Neural crest cell (in vitro differentiated cells): Measurements from ENCODE around the gene ADGRL1. TPM values are rescaled to one million over a fixed set of nuclear protein-coding genes. Genes with fewer than 3 reads are reported as not detected.
A peak's percentile ranks its signal among the peaks of the same experiment; 100 is the strongest.

ENCODE experiments used
- DNase-seq: peaks from one replicate; pipeline ENCODE4 v3.0.0; 2021; ENCODE audit warnings: low read depth, mixed read lengths, low spot score
- H3K27ac Mint-ChIP-seq: one replicate; pipeline ENCODE4 v1.8.0; 2021; ENCODE audit warnings: mild to moderate bottlenecking, mixed read lengths; ENCODE audit not compliant: unreplicated experiment
- H3K27me3 Mint-ChIP-seq: 2 replicates; pipeline ENCODE4 v1.8.0; 2021; ENCODE audit warnings: low read depth, mild to moderate bottlenecking, mixed read lengths
- H3K36me3 Mint-ChIP-seq: 2 replicates; pipeline ENCODE4 v1.8.0; 2021; ENCODE audit warnings: low read depth, mild to moderate bottlenecking, mixed read lengths
- H3K4me1 Mint-ChIP-seq: 2 replicates; pipeline ENCODE4 v1.8.0; 2021; ENCODE audit warnings: mixed read lengths
- H3K4me3 Mint-ChIP-seq: one replicate; pipeline ENCODE4 v1.8.0; 2021; ENCODE audit warnings: mild to moderate bottlenecking, mixed read lengths
- H3K9me3 Mint-ChIP-seq: 2 replicates; pipeline ENCODE4 v1.8.0; 2021; ENCODE audit warnings: mixed read lengths
- CTCF ChIP-seq: fragments of 200-600 bp; sonication (generic); conservative IDR thresholded peaks from 2 replicates; pipeline ENCODE4 v1.5.0; 2021; ENCODE audit warnings: antibody characterized with exemption, mild to moderate bottlenecking
- total RNA-seq: library from RNA; stranded (reverse); gene quantifications from 2 replicates; pipeline ENCODE4 v1.2.1, GENCODE V29; 2021

Gene ADGRL1
- total RNA-seq, 1 donor from 2014 or later = 34.6 TPM

- no peak for TF ChIP-seq CTCF
- H3K36me3 Mint-ChIP-seq = no peaks in the 10 kb centered on the region
- peaks cover 7% of the 10 kb centered on the region for H3K4me1 Mint-ChIP-seq
- H3K9me3 Mint-ChIP-seq = no peaks in the 10 kb centered on the region
- H3K27me3 Mint-ChIP-seq = no peaks in the 10 kb centered on the region
- no peak for DNase-seq
- H3K27ac Mint-ChIP-seq = no peak overlapping the region
- H3K4me3 Mint-ChIP-seq = no peak overlapping the region
Observed at GRCh38 chr19:14162871-14163297, 43.1 kb downstream of the ADGRL1 start.

- no peak for TF ChIP-seq CTCF
- Mint-ChIP-seq H3K36me3 (no peaks in the 10 kb centered on the region), H3K27ac (peak overlapping the region; percentile 27), H3K9me3 (no peaks in the 10 kb centered on the region), H3K27me3 (no peaks in the 10 kb centered on the region), H3K4me3 (no peak overlapping the region), H3K4me1 (peaks cover 7% of the 10 kb centered on the region)
- no peak for DNase-seq
Observed at GRCh38 chr19:14161305-14161704, 44.7 kb downstream of the ADGRL1 start.

- H3K27ac Mint-ChIP-seq = no peak overlapping the region
- no peak for DNase-seq
Observed at GRCh38 chr19:14160017-14160703, 45.8 kb downstream of the ADGRL1 start.

GRCh38 chr19:14159059-14159458 is 46.9 kb downstream of the ADGRL1 start:
- no peak for TF ChIP-seq CTCF
- H3K27me3 Mint-ChIP-seq = no peaks in the 10 kb centered on the region
- H3K27ac Mint-ChIP-seq = no peak overlapping the region
- H3K4me1 Mint-ChIP-seq = peaks cover 4% of the 10 kb centered on the region
- no peaks in the 10 kb centered on the region for H3K9me3 Mint-ChIP-seq
- no peak for DNase-seq
- no peak overlapping the region for H3K4me3 Mint-ChIP-seq
- H3K36me3 Mint-ChIP-seq = no peaks in the 10 kb centered on the region

More at GRCh38 chr19:14160017-14160703, 45.8 kb downstream of the ADGRL1 start:
- Mint-ChIP-seq H3K9me3 (no peaks in the 10 kb centered on the region), H3K27me3 (no peaks in the 10 kb centered on the region), H3K4me3 (no peak overlapping the region), H3K4me1 (peaks cover 7% of the 10 kb centered on the region), H3K36me3 (no peaks in the 10 kb centered on the region)
- no peak for TF ChIP-seq CTCF

GRCh38 chr19:14158276-14159023 is 47.5 kb downstream of the ADGRL1 start:
- Mint-ChIP-seq H3K4me1 (no peaks in the 10 kb centered on the region), H3K4me3 (no peak overlapping the region), H3K27me3 (no peaks in the 10 kb centered on the region), H3K9me3 (no peaks in the 10 kb centered on the region), H3K36me3 (no peaks in the 10 kb centered on the region), H3K27ac (no peak overlapping the region)
- no peak for TF ChIP-seq CTCF
- DNase-seq = no peak
